CD4-positive, alpha-beta T cell treated with Interleukin-21 for 1 hour (primary cell): ENCODE data around the gene MBNL1.

Experiments
- DNase-seq: peaks from one replicate; pipeline ENCODE4 v3.0.0-alpha.2; 2020

MBNL1 gene, protein sequence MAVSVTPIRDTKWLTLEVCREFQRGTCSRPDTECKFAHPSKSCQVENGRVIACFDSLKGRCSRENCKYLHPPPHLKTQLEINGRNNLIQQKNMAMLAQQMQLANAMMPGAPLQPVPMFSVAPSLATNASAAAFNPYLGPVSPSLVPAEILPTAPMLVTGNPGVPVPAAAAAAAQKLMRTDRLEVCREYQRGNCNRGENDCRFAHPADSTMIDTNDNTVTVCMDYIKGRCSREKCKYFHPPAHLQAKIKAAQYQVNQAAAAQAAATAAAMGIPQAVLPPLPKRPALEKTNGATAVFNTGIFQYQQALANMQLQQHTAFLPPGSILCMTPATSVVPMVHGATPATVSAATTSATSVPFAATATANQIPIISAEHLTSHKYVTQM

DNA sequence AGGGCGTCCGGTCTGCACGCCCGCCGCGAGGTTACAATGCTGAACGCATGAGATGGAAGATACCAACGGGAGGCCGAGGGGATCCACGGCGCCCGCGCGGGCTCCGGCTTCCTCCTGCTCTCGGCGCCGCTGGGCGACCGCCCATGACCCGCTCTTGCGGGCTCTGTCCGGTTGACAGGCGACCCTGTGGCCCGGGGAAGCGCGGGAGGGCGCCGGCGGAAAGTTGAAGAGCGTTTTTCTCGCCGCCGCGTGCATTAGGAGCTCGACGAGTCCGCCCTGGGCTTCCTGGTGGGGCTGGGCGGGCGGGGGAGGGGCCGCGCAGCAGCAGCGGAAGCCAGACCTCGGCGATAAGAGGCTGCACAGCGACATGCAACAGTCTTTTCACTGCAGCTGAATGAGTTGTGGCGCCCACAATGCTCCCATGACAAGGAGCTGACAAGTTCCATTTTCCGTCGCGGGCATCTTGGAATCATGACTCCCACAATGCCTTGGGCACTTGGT is at the start of gene MBNL1:
TSS of gene MBNL1 (plus strand) at position 375 of the 501 bp plus-strand sequence. CDS start 31,265 bp downstream, outside the sequence.
- DNase-seq, result peak; percentile 91

DNA sequence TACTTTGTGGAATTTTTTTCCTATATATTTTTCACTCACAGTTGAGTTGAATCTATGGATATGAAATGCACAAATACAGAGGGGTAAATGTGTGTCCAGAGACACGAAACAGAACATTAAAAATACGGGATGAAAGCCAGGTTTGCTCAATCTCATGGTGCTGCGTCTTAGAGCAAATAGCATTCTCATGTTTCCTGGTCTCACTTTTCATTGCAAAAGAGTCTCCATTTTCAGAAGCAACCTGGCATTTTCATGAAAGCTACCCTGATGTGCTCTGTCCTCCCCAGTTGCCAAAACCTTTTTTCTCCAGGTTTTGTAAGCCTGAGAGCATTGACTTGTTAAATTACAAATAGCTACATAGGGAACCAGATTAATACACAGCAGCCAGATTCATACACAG is 49.5 kb upstream of the MBNL1 start:
- no peak for DNase-seq

DNA sequence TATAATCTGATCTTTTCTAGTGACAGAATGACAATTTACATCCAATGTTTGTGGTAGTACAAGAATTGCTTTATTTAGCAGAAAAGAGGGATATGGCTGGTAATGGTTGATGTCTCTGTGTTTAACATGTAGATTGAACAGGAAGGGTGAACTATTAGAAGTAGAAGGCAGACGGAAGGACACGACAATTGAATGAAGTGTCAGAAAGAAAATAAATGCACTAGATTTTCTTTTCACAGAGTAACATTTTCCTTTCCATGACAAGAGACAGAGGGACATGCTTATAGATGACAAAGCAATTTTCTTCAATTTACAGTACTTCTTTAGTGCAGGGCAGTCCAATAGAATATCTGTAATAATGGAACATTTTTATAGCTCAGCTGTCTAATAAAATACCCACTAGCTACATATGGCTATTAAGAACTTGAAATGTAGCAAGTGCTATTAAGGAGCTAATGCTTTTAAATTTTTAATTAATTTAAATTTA is 48.9 kb upstream of the MBNL1 start:
- DNase-seq, result no peak

DNA sequence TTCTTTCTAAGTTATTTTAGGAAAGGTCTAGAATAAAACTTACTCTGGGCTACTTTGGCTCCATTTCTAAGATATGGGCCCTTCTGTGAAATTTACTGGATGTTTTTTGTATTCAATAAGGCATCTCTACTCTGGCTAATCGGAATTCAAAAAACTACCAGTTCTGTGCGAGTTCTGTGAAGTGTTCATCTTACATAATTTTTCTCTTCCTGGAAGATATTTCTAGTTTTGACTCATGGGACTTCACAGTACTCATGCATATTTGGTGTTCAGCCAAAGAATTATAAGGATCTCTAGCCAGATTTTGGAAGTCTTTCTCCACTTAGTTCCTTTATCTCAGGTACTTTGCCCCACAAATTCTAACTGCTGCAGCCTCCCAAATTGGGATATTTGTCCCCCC is 46.4 kb upstream of the MBNL1 start:
- peak; percentile 28 for DNase-seq

DNA sequence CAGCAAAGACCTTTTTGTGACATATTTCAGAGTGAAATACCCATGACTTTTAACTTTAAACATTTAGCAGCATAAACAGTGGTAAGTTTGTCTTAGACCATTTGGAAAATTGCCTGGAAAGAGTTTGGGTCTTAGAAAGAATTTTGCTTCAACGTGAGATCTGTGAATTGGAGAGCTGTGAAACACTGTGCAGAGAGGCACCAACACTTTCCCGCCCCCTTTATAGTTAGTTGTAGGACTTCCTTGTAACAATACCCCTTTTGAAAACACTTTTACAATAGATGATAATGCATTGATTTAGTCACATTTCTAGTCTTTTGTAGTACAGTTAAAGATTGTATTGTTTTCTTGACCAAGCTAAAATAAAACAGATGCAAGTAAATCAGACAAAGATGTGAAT is 43.5 kb upstream of the MBNL1 start:
- no peak for DNase-seq

DNA sequence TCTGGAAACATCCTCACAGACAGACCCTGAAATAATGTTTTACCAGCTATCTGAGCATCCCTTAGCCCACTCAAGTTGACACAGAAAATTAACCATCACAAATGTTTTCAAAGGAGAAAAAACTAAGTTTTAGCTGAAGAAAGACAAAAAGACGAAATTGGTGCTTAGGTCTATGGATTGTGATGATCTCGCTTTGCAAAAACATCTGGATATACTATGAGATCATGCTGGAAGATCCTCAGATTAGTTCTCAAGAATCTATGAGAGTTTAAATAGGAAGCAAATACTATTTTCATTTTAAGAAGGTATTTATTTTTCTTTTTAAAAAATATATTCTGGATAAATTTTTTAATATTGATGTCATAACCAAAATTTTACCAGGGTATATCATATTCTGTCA is 42.6 kb upstream of the MBNL1 start:
- no peak for DNase-seq

DNA sequence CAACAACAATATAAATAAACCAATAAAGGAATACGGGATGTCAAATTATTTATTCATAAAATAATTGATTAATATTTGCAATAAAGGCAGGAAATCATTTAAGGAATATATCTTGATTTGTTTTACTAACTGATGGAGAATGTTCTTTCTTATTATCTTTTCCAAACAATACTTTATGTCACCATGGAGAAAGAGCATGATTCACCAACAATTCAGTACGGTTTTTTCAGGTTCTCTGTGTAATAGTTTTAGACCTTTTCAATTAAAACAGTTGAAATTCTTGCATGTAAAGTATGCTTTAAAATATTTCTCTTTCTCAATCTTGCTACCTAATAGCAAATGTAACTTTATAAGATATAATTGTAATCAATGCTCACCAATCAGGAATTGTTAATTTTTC is 41.7 kb upstream of the MBNL1 start:
- DNase-seq, result no peak

DNA sequence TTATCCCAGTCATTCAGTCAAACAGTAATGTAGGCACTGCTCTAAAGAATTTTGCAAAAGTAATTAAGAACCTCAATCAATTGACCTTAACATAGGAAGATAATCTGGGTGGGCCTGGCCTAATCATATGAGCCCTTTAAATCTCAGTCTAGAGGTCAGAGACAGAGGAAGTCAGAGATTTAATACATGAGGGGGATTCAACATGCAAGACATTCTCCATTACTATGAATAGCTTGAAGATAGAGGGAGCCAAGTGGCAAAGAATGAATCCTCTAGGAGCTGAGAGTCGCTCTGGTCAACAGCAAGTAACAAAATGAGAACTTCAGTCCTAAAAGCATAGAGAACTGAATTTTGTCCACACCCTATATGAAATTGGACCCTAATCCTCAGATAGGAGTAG is 39.0 kb upstream of the MBNL1 start:
- DNase-seq, result no peak

DNA sequence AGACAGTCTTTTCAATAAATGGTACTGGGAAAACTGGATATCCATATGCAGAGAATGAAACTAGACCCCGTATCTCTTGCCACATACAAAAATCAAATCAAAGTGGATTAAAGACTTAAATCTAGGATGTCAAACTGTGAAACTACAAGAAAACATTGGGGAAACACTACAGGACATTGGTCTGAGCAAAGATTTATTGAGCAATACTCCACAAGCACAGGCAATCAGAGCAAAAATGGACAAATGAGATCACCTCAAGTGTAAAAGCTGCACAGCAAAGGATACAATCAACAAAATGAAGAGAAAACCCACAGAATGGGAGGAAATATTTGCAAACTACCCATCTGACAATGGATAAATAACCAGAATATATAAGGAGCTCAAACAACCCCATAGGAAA is 38.4 kb upstream of the MBNL1 start:
- no peak for DNase-seq

DNA sequence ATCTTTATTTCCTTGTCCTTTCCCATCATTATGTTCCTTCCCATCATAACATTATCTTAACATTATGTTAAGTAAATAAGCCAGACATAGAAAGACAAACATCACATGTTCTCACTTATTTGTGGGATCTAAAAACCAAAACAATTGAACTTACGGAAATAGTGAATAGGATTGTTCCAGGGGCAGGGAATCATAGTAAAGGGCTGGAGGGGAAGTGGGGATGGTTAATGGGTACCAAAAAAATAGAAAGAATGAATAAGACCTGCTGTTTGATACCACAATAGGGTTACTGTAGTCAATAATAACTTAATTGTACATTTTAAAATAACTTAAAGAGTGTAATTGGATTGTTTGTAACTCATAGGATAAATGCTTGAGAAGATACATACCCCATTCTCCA is 36.7 kb upstream of the MBNL1 start:
- DNase-seq, result no peak

DNA sequence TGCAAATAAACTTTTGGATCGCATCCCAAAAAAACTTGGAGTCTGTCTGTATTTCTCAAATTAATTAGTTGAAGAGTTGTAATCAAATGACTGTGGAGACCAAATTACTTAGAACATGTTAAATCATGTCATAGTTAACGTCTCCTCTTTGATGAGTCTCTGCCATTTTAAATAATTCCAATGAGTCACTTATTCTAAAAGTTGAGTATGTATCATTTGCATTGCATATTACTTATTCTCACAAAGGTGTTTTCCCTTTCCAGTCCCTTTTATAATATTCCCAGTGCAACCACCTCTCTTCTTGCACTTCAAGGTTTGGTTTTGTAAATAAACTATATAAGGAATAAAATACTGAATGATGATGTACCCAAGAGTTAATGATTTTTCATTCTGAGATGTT is 36.0 kb upstream of the MBNL1 start:
- no peak for DNase-seq

DNA sequence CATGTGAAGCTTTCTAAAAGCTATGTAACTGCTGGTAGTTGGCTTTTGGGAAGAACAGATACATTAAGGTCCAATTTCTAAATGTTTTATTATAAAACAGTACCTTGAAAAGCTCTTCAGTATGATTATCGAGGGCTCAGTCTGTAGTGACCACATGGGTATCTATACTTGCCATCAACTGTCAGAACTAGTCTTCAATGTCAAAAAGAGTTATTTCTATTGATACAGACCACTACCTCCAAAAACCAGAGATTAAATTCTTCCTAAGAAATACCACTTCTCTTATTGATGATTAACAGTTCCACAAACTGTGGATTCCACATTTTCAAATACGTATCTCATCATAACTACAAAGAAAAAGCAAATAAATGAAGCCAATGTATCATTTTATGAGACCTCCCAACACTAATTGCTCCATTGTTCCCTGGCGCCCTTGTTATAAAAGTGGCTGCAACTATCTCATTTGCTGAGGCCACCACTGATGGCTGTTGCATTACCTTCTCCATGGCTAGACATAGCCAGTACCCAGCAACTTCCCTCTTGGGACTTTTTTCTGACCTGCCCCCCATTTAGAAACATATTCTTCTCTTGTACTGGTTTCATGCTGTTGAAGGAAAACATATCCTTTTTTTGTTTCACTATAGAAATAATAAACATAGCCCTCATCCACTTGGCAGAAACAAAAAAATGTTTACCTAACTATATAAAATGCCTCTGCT is 33.9 kb upstream of the MBNL1 start:
- no peak for DNase-seq

DNA sequence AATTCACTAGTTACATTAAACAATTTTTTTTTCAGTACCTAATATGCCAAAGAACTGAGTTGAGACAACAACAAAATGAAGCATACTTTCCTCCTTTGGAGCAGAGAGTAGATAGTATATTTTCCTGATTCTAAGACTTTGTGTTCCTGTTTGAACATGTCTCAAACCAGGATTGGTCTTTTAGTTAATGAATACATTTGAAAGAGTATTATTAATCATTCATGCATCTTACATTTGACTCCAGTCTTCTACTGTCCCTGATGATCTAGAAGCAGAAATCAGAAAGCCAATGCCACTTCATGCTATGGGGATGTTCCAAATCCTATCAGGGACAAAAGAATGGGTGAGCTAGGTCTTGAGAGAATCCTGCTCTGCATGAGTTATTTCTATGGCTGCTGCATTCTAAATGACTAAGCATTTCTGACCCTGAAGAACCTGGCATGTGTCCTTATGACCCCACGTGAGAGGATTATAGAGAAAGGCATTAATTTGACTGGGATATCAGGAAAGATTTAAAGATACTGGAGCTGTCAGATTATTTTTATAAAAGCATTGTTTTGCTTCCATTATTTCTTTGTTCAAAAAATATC is 32.9 kb upstream of the MBNL1 start:
- DNase-seq, result no peak

DNA sequence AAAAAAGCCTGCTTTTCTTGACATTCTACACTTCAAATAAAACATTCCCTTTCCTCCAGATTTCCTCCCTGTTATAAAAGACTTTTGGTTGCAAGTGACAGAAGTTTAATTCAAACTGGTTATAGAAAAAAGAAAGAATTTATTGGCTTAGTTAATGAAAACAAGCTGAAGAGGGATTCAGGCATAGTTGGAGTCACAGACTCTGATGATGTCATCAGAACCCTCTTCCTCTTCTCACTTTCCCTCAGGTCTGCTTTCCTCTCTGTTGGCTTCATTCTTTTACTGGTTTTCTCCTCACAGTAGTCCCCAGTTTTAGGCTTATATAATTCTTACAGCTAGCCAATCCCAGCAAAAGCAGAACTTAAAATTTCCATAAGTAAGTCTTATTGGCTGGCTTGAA is 32.0 kb upstream of the MBNL1 start:
- peak; percentile 24 for DNase-seq

DNA sequence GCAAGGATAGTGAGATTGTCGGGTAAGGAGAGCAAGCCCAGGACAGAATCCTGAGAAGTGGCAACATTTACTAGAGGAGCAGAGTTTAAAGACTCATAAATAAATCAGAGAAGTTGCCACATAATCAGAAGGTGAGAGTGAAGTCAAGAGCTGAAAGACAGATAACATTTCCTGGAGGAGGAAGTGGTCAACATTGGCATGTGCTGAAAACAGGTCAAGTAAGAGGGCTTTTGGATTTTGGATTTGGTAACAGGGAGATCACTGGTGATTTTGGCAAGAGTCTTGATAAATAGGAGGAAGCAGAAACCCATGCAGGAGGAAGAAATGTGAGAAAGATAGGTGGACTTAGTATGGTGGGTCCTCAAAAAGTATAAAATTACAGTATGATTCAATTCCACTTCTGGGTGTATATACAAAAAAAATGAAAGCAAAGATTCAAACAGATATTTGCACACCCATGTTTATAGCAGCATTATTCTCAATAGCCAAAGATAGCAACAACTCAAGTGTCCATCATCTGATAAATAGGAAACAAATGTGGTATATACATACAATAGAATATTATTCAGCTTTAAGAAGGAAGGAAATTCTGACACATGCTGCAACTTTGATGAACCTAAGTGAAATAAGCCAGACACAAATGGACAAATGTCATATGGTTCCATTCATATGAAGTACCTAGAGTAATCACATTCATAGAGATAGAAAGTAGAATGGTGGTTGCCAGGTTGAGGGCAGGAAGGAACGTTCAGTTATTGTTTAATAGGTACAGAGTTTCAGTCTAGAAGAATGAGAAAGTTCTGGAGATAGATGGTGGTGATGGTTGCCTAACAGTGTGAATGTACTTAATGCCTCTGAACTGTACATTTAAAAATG is 27.3 kb upstream of the MBNL1 start:
- peak; percentile 47 for DNase-seq

DNA sequence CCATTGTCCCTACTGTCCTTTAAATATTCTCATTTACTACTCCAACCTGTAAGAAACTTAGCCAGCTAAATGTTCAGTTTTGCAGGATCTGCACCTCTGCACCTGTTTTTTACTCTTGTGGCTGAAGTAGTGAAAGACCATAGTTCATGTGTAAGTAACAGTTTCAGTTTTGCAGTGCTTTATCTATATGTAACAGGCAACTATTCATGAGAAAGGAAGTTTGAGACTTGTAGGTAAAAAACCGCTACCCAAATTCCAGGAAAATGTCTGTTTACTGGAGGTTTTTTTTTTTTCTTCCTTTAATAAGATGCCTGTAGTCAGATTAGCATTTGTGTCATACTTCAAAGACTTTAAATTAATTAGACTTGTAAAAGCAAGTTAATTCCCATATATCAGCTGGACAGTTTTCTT is 25.4 kb upstream of the MBNL1 start:
- DNase-seq, result peak; percentile 72

DNA sequence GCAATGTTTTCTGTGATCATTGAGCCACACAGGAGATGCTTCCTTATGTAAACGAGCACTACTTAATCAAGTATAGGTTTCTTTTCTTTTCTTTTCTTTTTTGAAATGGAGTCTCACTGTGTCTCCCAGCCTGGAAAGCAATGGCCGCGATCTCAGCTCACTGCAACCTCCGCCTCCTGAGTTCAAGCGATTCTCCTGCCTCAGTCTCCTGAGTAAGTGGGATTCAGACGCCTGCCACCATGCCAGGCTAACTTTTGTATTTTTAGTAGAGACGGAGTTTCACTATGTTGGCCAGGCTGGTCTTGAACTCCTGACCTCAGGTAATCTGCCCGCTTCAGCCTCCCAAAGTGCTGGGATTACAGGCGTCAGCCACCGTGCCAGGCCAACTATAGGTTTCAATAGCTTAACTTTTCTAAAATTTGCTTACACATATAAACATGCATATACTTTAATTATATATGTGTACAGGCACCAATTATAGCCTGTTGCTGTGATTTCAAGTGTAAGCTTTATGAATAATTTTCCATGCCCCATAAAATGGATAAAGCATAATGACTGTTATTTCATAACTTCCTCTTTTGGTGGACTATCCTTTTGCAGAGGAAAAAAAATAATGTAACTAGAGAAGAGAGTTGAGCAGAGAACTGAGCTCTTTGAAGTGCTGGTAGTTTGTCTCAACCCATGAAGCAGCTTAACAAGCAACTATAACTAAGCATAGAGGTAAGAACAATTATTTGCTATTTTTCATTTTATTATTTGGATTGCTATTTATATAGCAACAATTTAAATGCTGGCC is 24.8 kb upstream of the MBNL1 start:
- peak; percentile 41 for DNase-seq

DNA sequence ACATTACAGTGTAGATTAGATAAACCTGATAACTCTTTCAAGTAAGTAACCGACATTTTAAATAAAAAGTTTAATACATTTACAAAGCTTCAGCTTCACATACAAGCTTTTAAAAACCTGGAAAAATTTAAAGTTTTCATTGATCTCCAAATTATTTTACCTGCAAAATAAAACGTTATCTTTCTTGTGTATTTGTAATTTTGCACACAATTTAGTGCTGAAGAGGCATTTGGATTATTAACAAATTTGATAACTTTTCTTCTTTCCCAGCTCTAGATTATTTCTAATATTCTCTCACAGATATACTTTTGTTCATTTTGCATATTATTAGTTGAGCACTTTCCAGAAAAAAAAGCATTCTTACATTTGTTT is 24.2 kb upstream of the MBNL1 start:
- no peak for DNase-seq

DNA sequence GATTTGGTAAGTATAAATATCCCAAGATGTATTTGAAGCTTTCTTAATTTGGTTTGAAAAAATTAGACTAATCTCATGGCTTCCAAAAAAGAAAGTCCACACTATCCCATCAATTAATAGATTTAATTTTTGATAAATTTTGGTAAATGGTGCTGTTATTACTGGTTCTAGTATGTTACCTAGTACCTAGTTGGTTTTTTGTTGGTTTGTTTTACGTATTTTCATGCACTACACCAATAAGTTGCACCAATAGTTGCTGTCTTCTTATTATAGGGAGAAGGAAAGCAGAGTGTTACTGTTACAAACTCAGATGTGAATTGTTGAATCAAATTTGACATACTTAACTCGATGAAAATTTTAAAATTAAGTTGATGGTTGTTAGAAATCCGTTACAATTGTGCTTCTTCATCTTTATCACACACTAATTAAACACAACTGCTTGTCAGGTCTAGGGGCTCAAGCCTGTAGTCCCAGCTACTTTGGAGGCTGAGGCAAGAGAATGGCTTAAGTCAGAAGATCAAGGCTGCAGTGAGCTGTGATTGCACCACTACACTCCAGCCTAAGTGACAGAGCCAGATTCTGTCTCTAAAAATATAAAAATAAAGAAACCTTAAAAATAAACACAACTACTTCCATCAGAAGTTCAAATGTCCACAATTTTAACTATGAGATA is 23.1 kb upstream of the MBNL1 start:
- DNase-seq, result no peak

DNA sequence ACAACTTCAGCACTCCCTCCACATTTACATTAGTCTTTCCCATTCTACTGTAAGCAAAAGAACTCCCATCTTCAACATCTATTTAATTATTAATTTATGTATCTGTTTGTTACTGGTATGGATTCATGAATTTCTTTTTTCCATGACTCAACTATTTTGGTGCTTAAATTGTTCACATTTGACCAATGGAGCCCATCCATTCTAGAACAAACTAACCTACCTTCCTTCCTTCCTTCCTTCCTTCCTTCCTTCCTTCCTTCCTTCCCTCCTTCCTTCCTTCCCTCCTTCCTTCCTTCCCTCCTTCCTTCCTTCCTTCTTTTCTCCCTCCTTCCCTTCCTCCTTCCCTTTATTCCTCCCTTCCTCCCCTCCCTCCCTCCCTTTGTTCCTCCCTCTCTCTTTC is 16.8 kb upstream of the MBNL1 start:
- no peak for DNase-seq

DNA sequence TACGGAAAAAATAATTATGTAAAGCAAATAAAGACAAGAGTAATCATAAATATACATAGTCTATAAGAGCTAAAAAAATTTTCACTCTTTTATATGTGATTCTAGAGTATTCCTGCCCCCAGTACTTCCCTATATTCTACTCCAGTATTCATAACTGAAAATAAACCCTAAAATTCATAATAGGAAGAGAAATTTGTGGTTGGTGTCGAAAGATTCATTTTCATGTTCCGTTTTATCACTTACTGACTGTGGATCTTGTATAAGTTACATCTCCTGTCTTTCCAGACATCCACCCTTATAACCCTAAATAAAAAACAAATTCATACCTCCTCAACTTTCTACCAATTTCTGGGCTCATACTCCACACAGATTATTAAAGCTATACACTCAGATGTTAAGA is 16.0 kb upstream of the MBNL1 start:
- no peak for DNase-seq
